Stimulated activated CD8-positive, alpha-beta memory T cell treated with anti-CD3 and anti-CD28 coated beads, Interleukin-4, amount 100 ng/mL, for 1 hour (primary cell): ENCODE data around the gene TAPBPL.
"Not testable (repeated sequence)": the region's sequence is repeated elsewhere in the genome, so short reads cannot be mapped to it uniquely, and the experiment has no call there.

Experiments used
- DNase-seq, 2 donors: peaks; one replicate each; pipeline ENCODE4 v3.0.0-alpha.2; 2020; ENCODE audit warnings: low read depth in 2 of 2, low spot score in 1 of 2

The TAPBPL gene, protein sequence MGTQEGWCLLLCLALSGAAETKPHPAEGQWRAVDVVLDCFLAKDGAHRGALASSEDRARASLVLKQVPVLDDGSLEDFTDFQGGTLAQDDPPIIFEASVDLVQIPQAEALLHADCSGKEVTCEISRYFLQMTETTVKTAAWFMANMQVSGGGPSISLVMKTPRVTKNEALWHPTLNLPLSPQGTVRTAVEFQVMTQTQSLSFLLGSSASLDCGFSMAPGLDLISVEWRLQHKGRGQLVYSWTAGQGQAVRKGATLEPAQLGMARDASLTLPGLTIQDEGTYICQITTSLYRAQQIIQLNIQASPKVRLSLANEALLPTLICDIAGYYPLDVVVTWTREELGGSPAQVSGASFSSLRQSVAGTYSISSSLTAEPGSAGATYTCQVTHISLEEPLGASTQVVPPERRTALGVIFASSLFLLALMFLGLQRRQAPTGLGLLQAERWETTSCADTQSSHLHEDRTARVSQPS

DNA sequence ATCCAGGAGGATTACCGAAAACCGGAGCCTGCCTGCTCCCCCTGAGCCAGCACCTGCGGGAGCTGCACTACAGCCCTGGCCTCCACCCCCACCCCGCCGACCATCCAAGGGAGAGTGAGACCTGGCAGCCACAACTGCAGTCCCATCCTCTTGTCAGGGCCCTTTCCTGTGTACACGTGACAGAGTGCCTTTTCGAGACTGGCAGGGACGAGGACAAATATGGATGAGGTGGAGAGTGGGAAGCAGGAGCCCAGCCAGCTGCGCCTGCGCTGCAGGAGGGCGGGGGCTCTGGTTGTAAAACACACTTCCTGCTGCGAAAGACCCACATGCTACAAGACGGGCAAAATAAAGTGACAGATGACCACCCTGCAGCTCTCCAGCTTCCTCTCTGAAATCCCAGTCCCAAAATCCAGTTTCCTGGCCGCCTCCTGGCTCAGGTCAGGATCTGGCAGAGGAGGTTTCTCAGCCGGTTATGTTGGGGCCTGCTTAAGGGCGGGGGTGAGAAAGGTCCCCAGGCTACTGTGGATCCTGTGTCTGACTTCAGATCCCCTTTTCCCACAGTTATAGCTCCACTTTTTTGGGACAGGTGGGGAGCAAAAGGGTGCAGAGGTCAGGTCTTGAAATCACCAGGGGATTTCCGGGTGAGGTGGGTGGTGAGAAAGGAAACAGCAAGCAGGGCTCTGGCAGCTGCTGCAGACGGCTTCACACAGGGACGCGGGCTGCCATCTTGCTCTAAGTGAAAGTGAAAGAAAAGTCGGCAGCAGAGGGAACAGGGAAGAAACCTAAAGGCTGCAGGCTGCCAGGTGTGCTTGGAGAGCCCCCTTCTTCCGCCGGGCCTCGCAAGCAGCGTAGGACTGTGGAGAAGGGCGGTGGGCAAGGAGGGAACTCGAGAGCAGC lies at the start of gene TAPBPL:
TSS of gene TAPBPL (plus strand) at position 695 of the 897 bp plus-strand sequence. CDS start 207 bp downstream, outside the sequence.
- peak in 1 of 2 donors; percentile 60 for DNase-seq

DNA sequence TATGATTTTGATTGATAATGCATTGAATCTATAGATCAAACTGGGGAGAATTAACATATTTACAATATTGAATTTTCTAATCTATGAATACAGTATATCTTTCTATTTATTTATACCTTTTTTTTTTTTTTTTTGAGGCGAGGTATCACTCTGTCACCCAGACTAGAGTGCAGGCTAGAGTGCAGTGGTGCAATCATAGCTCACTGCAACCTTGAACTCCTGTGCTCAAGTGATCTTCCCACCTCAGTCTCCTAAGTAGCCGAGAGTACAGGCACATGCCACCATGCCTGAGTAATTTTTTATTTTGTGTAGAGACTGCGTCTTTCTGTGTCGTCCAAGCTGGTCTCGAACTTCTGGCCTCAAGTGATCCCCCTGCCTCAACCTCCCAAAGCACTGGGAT lies 47.5 kb upstream of the TAPBPL start:
- no peak for DNase-seq

DNA sequence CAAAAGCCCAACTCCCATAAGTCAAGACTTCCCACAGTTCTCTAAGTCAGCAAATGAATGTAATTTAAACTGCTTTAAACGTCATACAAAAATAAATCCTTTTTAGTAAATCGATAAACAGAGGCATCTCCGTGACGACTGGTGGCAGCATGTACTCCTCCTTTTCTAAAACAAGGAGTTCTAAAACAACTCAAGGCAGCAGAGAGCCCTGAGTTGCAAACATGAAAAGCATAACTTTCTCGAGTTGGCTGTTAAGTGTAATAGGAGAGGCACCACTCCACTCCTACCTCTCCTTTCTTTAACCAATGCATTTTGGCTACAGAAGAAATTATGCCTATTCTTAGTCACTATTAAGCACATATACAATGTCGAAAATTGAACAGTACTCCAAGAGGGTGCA lies 45.9 kb upstream of the TAPBPL start:
- no peak for DNase-seq

DNA sequence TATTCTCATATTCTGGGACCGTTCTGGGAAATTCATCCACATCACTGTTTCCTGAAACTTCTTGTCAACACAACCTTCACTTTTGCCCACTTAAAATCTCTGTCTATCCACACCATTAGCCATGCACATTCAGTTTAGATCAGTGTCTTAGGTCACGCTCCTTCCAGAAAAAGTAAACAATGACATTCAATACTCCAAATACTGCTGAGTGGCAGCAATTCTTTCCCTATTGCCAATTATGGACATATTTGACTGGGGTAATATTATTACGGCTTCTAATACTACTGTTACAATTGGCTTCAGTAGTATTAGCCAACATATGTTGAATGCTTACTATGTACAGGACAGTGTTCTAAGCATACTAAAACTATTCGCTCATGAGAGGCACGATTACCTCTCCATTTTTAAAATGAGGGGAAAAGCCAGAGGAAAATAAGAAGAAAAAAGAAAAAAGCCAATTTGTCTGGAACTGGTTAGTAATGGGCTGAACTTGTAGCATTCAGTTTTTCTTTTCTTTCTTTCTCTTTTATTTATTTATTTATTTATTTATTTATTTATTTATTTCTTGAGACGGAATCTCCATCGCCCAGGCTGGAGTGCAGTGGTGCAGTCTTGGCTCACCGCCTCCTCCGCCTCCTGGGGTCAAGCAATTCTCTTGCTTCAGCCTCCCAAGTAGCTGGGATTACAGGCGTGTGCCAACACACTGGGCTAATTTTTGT lies 44.4 kb upstream of the TAPBPL start:
- no peak for DNase-seq

DNA sequence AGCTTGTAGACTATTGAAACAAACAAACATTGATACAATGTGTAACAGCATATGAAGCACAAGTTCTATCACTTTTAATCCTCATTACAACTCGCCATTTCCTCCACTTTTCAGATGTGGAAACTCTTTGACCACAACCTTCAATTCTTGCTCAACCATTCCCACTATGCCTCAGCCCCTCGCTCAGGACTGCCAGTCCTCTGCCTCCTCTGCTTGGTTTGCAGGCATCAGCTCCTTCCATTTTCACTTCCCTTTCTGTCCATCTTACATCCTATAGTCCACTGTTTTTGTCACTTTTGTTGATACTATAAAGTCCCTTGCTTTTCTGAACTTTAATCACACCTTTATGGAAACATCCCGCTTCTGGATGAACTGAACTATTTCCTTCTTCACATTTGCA lies 35.2 kb upstream of the TAPBPL start:
- DNase-seq, result no peak

DNA sequence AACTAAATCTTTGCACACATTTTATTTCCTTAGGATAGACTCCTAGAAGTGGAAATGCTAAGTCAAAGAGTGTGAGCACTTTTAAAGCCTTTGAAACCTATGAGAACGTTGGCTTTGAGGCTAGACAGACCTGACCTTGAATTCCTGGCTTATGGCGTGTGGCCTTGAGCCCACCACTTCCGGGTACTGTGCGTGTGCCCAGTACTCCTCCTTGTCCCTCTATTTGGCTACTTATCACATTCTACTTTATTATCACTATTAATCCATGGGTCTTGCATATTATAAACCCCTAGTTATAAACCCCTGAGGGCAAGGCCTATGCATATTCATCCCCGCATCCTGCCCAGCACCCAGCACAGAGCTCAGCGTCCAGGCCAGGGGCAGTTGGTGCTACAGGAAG lies 33.0 kb upstream of the TAPBPL start:
- no peak for DNase-seq

DNA sequence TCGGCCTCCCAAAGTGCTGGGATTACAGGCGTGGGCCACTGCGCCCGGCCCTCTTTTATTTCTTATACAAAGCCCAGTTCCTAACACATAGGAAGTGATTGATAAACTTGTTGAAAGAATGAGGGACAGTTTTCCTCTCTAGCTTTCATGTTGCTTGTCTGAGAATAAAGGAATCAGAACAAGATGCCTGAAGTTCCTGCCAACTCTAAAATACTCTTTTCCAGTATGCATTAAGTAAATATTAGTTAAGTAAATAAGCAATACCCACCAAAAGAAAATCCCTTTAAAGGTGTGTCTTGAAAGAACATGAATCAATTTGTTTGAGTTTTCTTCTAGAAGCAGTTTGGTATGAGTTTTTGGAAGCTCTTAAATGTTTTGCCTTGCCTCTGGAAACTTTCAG lies 31.5 kb upstream of the TAPBPL start:
- DNase-seq, result no peak

DNA sequence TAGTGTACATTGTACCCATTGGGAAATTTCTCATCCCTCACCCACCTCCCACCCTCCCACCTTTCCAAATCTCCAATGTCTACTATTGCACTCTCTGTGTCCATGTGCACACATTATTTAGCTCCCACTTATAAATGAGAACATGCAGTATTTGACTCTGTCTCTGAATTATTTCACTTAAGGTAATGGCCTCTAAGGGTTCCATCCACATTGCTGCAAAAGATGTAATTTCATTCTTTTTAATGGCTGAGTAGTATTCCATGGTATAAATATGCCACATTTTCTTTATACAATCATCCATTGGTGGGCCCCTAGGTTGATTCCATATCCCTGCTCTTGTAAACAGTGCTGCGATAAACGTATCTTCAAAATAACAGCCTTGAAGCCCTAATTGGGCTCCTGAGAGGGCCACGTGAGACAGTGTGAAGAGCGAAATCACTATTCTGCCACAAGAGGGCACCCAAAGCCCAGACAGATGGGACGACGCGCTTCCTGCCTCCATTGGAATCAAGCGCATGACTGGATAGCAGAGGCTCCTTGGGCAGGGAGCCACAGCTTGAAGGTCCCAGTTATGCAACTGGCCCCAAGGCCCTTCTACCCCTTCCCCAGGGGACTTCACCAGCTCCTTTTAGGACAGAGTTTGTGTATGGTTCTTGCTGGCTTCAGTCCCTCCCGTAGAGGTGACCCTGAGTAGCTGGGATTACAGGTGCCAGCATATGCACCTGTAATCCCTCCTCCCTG lies 28.4 kb upstream of the TAPBPL start:
- peak in 1 of 2 donors; percentile 54 for DNase-seq

DNA sequence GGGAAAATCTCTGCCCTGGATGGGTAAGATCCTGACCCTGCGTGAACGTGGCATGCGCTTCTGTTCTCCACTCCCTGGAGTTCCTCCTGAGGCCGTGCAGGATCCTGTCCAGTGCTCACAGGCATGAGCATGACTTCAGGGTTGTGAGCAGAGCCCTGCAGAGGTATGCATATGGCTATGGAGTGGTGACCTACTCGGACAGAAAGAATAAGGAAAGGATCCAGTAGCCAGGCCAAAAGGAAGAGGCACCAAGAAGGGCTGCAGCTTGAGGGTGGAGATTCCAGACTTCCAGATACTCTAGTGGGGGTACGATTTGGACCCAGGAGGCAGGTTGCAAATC lies 27.9 kb upstream of the TAPBPL start:
- DNase-seq, result no peak

DNA sequence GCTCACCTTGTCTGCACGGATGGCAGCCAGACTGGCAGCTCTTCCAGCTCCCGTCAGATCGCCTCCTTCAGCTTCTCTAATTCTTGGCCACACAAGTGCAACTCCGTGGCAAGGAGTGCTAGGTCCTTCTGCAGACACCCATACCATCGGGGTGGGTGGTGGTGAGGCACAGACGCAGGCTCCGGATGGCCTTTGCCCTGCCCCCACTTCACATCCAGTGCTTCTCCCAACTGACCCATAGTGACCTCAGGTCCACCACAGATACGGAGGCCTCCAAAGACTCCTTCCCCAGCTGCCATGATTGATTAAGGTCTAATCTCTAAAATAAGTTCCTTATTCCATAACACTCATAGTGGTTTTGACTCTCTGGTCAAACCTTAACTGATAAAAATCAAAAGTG lies 27.0 kb upstream of the TAPBPL start:
- no peak for DNase-seq

DNA sequence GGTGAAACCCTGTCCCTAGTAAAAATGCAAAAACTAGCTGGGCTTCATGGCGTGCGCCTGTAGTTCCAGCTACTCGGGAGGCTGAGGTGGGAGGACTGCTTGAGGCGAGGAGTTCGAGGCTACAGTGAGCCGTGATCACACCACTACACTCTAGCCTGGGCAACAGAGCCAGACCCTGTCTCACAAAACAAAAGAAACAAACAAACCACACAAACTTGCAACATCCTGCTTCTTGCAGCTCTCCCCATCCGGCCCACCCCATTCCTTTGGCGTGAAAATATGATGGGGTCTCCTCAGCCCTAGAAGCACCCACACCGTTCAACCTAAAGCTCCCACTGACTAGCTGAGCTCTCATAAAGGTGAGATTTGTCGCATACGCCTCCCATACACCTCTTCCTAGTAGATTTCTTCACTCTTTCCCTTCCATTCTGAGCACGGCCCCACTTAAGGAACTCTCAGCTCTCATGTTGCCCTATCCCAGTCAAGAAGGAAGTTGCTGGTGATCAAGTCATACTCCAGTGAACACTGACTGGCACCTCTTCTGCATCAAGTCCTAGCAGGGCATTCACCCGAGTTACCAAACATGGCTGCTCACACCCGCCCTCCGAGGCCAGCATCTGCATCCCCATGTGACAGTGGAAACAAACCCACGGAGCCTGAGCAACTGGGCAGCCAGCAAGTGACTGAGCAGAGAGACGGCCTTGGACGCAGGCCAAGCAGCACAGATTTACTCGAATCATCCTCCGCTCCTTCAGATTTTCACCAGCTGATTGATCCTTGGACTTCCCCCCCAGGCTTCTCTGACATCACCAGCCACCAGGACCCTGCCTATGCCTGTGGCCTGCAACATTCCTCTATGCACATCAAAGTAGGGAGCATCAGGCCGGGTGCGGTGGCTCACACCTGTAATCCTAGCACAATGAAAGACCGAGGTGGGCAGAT lies 26.0 kb upstream of the TAPBPL start:
- DNase-seq, result no peak

DNA sequence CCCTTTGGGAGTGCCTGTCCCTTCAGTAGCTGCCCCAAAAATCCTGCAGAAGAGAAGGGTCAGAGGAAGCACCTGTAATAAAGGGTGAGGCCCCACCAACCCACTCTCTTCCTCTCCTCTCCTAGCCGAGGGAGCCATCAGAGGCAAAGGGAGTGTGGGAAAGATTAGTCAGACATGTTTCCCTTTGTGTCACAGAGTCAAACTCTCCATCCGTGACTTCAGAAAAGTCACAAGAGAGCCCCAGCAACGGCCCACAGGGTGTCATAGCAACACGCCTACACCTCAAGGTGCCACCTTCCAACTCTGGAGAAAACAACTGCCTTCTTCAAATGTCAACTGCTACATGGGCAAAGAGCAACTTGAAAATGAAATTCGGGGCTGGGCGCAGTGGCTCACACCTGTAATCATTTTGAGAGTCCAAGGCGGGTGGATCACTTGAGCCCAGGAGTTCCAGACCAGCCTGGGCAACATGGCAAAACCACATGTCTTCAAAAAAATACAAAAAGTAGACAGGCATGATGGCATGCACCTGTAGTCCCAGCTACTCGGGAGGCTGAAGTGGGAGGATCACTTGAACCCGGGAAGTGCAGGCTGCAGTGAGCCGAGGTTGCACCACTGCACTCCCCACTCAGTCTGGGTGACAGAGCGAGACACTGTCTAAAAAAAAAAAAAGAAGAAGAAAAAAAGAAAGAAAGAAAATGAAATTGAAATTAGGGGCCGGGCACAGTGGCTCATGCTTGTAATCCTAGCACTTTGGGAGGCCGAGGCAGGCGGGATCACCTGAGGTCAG lies 24.8 kb upstream of the TAPBPL start:
- peak; percentile 59 to 69 for DNase-seq

DNA sequence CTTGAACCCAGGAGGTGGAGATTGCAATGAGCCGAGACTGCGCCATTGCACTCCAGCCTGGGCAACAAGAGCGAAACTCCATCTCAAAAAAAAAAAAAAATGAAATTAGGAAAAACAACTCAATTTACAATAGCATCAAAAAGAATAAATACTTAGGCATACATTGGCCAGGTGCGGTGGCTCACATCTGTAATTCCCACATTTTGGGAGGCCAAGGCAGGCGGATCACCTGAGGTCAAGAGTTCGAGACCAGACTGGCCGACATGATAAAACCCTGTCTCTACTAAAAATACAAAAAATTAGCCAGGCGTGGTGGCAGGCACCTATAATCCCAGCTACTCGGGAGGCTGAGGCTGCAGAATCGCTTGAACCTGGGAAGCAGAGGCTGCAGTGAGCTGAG lies 24.0 kb upstream of the TAPBPL start:
- not testable (repeated sequence) for DNase-seq

DNA sequence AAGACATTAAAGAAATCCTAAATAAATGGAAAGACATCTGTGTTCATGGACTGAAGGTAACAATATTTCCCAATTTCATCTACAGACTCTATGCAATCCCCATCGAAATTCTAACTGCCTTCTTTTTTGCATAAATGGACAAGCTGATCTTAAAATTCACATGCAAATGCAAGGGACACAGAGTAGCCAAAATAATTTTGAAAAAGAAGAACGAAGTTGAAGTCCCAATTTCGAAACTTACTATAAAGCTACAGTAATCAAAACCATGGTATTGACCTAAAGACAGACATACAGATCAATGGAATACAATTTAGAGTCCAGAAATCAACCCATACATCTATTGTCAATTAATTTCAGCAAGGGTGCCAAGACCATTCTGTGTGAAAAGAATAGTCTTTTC lies 23.5 kb upstream of the TAPBPL start:
- no peak for DNase-seq

DNA sequence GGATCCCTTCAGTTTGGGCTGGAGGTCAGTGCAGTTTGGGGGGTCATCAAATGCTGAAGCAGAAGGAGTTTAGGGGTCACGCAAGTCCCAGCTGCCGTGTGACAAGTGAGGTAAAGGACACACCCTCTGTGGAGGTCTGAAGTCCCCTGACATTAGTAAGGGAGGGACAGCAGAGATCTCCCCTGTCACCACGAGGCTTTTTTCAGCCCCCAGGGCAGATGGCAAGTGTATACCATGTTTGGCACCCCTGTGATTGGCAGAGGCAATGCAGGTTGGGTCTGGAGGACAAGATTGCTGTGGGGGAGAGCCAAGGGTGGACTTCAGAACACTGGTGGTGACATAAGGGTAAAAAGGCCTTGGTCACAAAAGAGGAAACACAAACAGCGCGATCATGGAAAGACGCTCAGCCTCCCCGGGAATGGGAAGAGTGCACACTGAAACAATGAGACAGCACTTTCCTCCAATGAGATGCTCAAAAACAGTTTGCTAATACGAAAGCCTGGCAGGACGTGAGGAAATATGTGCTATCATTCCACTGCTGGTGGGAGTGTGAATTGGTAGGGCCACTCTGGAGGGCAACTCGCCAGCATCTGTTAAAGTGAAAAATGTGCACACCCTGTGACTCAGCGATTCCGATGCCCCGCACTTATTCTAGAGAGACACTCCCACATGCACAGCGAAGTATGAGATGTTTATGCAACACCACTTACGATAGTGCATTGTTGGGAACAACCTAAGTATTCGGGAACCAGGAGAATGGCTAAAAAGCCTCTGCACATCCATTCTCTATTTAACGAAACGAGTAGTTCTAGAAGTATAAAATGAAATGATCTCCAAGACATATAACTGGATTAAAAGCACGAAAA lies 21.5 kb upstream of the TAPBPL start:
- DNase-seq, result no peak

DNA sequence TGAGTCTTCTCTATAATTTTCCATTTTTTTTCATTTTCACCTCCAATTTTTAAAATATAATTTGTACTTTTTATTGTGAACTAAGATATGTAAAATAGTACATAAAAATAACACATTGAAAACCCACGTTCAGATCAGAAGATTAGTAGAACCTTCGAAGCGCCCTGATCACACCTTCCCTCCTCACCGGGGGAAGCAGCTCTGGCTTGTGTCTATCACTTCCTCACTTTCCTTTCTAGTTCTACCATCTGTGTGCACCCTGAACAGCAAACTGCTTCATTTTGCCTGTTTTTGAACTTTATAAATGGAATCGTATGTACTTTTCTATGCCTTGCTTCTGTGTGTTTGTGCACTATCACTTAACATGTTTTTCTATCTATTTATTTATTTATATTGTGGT lies 18.9 kb upstream of the TAPBPL start:
- DNase-seq, result no peak

DNA sequence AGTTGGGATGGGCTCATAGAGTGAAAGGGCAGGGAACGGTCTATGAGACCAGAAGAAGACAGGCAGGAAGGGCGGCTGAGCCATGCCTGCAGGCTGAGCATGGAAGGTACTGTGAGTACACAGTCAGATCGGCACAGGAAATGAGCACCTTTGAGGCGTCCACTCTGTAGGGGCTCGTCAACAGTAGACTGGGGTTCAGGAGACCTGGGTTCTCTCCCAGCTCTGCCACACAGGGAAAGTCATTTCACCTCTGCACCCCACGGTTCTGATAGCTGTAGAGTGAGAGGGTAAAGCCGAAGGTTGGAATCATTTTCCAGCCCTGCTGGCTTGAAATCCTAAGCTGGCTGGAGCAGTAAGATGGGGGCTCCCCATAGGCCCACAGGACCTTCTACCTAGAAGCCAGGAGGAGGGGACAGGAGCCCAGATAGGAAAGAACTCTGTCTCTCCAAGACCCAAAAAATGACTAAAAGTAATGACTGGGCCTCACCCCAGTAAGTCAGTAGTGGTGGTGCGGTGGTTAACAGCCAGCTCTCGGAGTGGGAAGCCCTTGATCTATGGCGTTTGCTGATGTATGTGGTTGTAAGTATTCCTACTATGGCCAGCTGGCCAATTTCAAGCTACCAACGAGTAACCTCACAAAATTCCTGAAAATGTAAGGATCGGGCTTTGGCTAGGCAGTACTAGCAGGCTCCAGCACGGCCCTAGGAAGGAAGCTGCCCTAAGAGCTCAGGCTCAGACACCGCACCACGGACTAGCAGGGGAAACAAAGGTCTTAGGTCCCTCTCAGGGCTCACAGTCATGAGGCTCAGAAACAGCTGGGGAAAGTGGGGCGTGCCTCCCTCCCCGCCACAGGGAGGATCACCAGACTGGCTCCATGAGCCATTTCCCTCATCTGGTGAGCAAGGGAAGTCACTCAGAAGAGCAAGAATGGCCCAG lies 17.4 kb upstream of the TAPBPL start:
- DNase-seq, result no peak
